ENCODE data around the gene PLCB1.

- TF ChIP-seq CTCF (conservative IDR thresholded peaks at IDR 0.05) (no peak), EZH2 (IDR thresholded peaks at IDR 0.05; ENCODE audit: low read depth) (no peak)
Measured at GRCh38 chr20:8293750-8294149, 161.7 kb downstream of the PLCB1 start.

Measured in PC-9 (cell line).